HG03280 (cell line): ENCODE data around the gene TASOR.
"Not testable (repeated sequence)": the region's sequence is repeated elsewhere in the genome, so short reads cannot be mapped to it uniquely, and the experiment has no call there.

ENCODE experiments used
- ATAC-seq: cut with Tn5 transposase; IDR thresholded peaks from one replicate; pipeline ENCODE4 v1.9.1; 2021; ENCODE audit warnings: mild to moderate bottlenecking, moderate library complexity; ENCODE audit not compliant: unreplicated experiment

TASOR gene, protein sequence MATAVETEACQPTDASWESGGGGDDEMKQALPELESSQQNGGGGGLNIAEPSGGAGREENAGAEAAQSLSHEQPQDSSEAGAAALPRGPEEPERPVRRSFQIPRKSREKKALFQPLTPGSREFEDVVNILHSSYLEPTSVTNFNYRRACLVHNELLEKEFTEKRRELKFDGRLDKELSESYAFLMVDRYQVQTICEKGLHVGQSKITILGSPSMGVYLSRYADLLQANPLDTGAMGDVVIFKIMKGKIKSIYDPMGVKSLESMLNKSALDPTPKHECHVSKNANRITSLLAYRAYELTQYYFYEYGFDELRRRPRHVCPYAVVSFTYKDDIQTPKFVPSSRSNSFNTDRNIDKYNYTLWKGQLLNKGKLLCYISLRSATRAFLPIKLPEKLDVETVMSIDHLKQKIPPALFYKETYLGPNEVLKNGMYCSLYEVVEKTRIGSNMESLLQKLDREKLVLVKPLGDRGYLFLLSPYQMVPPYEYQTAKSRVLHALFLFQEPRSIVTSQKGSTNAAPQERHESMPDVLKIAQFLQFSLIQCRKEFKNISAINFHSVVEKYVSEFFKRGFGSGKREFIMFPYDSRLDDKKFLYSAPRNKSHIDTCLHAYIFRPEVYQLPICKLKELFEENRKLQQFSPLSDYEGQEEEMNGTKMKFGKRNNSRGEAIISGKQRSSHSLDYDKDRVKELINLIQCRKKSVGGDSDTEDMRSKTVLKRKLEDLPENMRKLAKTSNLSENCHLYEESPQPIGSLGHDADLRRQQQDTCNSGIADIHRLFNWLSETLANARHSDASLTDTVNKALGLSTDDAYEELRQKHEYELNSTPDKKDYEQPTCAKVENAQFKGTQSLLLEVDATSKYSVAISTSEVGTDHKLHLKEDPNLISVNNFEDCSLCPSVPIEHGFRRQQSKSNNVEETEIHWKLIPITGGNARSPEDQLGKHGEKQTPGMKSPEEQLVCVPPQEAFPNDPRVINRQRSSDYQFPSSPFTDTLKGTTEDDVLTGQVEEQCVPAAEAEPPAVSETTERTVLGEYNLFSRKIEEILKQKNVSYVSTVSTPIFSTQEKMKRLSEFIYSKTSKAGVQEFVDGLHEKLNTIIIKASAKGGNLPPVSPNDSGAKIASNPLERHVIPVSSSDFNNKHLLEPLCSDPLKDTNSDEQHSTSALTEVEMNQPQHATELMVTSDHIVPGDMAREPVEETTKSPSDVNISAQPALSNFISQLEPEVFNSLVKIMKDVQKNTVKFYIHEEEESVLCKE (N-terminal part only)

DNA sequence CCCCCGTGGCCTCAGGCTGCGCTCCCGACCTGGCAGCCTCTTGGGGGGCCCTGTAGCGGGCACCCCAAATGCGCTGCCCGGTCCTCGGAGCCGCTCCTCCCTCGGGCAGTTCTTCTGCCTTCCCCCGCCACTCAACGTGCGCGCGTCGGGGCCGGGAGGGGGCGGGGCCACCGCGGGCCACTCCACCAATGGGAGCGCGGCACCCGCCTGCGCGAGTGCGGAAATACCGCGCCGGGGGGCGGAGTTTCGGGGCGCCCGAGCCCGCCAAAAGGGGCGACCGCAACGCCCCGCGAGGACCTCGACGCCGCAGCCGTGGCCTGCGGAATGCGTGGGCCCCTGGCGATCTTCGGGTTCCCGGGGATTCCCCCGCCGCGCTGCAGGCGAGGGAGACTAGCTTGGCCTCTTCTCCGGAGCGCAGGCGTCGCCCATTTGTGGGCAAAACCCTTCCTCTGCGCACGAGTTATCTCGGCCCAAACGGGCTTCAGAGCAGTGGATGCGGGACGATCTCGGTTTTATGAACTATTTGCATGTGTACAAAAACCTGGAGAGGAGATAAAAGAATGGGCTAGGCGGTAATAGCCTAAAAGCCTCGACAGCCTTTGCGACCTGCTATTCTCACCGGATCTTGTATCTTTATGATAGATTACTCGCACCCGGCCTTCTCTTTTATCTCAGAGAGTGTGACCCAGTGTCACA is at the start of gene TASOR:
TASOR (minus strand) TSS at position 144 of the 696 bp plus-strand sequence. CDS start 259 bp downstream, outside the sequence.
- peak; percentile 77 for ATAC-seq

DNA sequence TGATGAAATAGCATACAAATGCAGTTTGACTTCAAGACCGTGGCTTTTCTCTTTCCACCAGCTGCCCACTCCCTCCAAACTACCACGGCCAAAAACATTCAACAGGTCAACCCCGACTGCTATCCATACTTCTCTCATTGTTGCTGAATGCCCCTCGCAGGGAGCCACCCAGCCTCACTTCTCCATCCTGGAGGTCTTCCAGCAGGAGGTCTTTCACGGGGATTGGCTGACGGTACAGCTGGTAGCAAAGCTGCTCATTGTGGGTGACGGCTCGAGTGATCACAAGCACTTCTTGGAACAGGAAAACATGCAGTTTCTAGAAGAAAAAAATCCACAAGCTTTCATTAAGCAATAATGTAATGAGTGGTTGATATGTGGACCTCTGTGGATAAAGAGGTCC is 49.0 kb upstream of the TASOR start:
- no peak for ATAC-seq

DNA sequence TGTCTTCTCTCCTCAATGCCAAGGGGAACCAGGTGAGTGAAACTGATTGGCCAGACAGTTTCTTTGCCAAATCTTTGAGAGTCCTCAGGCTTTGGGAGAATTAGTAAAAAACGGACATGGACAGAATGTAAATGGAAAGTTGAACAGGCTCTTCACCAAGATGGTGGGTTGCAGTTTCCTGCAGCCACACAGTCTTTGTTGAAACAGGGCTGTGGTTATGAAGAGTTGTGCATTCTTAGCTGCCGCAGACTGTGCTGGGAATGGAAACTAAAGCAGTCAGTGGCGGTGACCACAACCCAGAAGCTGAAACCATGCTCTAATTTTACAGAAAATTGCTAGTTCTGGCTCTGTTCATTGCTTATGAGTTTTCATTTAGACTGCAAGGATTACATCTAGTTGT is 42.1 kb upstream of the TASOR start:
- ATAC-seq = peak; percentile 96

DNA sequence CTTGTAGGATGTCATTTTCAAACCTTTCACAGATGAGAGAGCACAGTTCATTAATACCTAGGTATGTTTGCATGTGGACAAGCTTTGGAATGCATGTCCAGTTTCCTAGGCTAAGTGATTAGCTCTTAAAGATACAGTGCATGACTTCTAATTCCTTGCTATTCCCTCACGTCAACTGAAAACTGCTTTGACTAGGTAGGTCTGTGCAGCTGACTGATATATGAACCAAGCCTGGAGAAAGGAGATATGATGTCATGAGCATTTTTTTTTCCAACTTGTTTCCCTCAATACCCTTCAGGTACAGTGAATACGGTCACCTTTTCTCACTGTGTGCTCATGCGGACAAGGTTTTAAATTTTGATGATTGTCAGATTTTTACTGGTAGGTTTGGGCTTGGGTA is 41.6 kb upstream of the TASOR start:
- no peak for ATAC-seq

DNA sequence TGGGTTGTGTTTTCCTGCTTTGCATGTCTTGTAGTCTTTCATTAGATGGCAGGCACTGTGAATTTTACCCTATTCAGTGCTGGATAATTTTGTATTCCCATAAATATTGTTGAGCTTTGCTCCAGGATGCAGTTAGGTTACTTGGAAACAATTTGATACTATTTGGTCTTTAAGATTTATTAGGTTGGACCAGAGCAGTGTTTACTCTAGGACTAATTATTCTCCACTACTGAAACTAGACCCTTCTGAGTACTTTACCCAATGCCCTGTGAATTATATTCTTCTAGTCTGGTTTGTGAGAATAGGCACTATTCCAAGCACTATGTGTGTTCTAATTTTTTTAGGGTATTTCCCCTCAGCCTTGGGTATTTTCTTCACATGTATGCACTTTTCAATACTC is 37.8 kb upstream of the TASOR start:
- no peak for ATAC-seq

DNA sequence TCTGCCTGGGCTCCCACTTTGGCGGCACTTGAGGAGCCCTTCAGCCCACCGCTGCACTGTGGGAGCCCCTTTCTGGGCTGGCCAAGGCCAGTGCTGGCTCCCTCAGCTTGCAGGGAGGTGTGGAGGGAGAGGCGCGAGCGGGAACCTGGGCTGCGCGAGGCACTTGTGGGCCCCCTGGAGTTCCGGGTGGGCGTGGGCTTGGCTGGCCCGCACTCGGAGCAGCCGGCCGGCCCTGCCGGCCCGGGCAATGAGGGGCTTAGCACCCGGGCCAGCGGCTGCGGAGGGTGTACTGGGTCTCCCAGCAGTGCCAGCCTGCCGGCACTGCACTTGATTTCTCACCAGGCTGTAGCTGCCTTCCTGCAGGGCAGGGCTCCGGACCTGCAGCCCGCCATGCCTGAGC is 35.7 kb upstream of the TASOR start:
- ATAC-seq = not testable (repeated sequence)

DNA sequence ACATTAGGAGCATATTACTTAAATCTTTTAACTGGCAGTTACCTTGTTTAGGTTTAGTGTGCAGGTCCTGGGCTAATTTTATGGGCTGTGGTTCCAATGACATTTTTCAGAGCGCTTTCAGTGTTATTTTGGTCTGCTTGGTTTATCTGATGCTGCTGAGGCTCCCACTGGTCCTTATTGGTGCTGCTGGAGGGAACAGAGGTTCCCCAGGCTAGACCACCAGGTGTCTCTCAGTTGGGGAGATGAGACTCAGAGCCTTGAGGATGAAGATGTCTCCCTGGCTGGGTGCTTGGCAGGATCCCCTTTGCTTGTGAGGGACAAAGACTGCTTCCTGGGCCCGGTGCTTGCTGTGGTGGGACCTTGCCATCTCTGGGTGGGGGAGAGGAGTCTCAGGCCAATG is 28.3 kb upstream of the TASOR start:
- no peak for ATAC-seq

DNA sequence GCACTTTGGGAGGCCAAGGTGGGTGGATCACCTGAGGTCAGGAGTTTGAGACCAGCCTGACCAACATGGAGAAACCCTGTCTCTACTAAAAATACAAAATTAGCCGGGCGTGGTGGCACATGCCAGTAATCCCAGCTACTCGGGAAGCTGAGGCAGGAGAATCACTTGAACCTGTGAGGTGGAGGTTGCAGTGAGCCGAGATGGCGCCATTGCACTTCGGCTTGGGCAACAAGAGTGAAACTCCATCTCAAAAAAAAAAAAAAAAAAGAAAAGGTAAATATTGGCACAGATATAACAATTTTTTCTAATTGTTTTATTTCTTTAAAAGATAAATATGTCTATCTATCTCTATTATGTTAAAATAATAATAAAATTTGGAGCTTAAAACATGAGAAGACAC is 24.3 kb upstream of the TASOR start:
- ATAC-seq = not testable (repeated sequence)

DNA sequence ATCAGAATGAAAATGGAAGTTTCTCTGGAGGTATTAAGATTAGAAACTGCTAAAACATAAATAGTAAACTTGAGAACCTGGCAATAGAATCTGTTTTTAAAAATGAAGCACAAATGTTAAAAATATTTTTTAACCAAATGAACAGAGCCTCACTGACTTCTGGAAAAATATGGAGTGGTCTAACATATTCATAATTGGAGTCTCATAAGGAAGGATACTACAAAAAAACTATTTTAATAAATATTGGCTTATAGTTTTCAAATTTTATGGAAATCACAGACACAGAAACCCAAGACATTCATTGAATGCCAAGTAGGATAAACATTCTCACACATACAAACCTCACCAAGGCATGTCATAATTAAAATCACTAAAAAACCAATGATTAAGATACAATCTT is 23.6 kb upstream of the TASOR start:
- no peak for ATAC-seq

DNA sequence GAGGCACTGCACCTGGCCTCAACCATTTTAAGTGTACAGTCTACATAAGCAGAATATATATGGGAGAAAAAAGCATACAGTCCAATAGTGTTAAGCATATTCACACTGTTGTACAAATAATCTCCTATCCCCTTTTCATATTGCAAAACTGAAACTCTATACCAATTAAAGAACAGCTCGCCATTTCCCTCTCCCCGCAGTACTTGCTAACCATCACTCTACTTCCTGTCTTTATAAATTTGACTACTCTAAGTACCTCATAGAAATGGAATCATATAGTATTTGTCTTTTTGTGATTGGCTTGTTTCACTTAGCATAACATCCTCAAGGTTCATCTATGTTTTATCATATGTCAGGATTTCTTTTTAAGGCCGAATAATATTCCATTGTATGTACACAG is 21.6 kb upstream of the TASOR start:
- ATAC-seq = no peak

DNA sequence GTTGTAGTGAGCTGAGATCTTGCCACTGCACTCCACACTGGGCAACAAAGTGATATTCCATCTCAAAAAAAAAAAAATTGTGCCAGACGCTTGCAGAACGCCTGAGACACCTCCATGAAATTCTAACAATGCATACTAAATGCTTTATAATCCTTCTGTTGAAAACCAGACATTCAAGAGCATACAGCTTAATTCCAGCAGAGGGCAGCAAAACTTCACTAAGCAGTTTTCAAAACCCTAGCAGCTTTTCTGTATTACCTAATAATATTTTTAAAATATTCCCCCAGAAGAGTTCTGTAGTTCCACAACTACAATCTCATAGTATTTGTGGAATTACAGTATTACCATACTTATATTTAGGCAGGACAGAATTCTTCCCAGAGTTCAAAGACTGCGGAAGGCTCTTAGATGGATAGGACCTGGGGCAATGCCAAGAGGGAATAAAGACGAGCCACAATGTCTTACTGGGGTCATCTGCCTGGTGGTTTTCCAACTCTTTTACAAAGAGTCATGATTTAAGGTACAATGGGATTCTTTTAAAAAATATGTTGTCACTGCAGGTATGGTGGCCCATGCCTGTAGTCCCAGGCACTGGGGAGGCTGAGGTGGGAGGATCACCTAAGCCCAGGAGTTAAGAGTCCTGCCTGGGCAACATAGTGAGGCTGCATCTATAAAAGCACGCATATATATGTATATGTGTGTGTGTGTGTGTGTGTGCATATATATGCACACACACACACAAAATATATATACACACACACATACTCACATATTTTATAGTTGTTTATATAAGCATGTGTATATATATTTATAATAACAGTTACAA is 19.6 kb upstream of the TASOR start:
- ATAC-seq = no peak

DNA sequence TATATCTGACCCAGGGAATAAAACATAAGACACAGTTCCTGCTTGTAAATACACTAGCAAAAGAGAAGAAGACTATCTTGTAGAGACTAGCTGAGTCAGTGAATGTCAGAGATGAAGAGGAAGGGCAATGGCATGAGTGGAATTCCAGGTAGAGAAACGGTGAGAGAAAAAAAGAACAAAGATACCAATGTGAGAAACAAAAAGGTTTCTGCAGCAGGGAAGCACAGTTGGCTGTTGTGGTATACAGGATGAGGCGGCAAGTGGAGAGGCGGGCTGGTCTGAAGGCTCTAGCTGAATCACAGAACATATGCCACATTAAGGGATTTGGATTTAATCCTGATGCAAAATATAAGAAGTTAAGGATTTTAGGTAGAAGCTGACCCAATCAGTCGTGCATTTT is 17.1 kb upstream of the TASOR start:
- ATAC-seq = no peak

DNA sequence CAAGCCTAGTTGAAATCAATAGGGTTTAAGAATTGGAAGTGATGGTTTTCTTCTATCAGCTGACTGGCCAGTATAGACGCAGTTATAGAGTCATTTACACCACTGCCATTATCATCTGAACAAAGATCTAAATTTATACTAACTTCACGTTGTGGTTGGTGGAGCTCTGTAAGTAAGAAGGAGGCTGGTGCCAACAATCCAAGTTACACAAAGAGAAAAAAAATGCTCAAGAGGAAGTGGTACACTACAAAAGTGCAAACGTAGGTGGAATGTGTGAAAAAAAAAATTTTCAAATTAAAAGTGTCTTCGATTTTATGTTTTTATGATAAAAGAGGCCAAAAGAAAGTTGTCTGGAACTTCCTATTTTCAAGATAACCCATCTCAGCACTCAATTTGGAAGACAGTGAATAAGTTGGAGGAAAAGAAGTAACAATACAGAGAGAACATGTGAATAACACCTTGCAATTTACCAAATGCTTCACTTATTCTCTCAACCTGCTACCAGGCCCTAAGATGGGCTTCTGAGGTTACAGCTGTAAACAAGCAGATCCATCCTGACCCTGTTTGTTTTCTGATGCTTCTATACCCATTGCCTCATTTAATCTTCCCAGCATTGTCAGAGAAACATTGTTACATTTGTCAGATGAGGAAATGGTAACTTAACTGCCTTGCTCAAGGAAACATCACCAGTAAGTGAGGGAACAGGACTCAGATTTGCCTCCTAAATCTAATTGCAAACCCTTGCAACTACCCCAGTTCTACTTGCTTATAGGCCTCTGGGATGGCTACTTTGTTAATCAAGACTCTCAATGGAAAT is 12.0 kb upstream of the TASOR start:
- ATAC-seq = no peak

DNA sequence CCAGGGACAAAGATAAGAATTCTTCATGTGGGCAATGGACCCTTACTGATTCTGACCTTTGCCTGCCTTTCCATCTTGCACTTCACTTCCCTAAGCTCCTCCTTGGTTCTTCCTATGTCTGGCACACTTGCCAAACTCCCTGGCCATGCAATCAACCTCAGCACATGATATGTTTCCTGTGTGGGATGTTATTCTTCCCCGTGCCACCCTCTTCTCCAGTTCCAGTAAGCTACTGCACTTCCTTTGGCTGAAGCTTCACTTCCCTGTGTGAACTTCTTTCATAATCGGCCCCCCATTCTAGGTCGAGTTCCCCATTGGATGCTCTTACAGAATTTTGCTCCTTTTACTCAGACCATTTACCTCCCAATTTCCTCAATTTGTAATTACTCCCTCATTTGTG is 10.7 kb upstream of the TASOR start:
- ATAC-seq = no peak

DNA sequence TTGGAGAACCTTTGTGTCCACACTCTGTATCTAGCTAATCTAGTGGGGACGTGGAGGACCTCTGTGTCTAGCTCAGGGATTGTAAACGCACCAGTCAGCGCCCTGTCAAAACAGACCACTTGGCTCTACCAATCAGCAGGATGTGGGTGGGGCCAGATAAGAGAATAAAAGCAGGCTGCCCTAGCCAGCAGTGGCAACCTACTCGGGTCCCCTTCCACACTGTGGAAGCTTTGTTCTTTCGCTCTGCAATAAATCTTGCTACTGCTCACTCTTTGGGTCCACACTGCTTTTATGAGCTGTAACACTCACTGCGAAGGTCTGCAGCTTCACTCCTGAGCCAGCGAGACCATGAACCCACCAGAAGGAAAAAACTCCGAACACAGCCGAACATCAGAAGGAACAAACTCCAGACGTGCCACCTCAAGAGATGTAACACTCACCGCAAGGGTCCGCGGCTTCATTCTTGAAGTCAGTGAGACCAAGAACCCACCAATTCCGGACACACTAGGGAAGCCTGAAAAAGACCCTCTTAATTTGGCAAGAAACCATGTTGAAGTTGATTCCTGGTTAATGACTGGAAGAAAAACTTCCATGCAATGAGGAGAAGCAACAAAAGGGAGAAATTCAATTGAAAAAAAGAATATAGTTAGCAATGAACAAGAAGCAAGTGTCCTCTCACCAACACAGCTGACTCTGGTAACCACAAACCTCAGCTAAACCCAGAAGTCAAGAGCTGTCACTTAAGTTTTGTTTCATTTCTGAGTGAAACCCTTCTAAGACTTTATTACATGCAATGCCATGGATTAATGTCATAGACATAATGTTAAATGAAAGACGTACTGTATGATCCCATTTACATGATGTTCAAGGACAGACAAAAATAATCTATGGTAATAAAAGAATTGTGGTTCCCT is 9.7 kb upstream of the TASOR start:
- peak; percentile 70 for ATAC-seq

DNA sequence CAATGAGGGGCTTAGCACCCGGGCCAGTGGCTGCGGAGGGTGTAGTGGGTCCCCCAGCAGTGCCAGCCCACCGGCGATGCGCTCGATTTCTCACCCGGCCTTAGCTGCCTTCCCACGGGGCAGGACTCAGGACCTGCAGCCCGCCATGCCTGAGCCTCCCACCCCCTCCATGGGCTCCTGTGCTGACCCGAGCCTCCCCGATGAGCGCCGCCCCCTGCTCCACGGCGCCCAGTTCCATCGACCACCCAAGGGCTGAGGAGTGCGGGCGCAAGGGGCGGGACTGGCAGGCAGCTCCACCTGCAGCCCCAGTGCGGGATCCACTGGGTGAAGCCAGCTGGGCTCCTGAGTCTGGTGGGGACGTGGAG is 8.9 kb upstream of the TASOR start:
- not testable (repeated sequence) for ATAC-seq

DNA sequence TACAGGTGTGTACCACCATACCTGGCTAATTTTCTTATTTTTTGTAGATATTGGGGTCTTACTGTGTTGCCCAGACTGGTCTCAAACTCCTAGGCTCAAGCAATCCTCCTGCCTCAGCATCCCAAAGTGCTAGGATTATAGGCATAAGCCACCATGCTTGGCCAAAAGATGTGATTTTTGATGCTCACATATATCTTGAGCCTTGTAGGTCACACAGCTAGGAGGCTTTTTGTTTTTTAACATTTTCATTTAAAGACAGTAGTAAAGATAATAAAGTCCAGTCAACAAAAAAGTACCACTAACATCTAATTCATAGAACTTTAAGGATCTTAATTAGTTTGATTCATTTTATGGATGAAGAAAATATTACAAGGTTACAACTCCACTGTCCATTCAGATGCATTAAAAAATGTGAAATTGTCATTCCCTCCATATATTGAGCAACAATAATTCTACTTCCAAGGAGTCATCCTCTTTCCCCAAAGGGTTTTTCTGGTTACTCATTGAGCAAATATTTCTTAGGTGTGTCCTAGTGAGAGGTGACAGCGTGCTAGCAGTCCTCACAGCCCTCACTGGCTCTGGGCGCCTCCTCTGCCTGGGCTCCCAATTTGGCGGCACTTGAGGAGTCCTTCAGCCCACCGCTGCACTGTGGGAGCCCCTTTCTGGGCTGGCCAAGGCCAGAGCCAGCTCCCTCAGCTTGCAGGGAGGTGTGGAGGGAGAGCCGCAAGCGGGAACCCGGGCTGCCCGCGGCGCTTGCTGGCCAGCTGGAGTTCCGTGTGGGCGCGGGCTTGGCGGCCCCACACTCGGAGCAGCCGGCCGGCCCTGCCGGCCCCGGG is 8.3 kb upstream of the TASOR start:
- no peak for ATAC-seq
